GM21390 (cell line): ENCODE measurements around the gene GTPBP2.
"Not testable (repeated sequence)": the region's sequence is repeated elsewhere in the genome, so short reads cannot be mapped to it uniquely, and the experiment has no call there.

Experiments used
- ATAC-seq: cut with Tn5 transposase; IDR thresholded peaks from one replicate; pipeline ENCODE4 v1.9.1; 2021; ENCODE audit not compliant: unreplicated experiment

Gene GTPBP2

GRCh38 chr6:43662948-43663347, 33.9 kb upstream of the GTPBP2 start:
- not testable (repeated sequence) for ATAC-seq

- ATAC-seq = no peak
Measured at GRCh38 chr6:43658161-43658560, 29.1 kb upstream of the GTPBP2 start.

GRCh38 chr6:43657221-43657802, 28.2 kb upstream of the GTPBP2 start:
- ATAC-seq = no peak

- ATAC-seq = not testable (repeated sequence)
Measured at GRCh38 chr6:43652822-43653221, 23.8 kb upstream of the GTPBP2 start.

GRCh38 chr6:43648248-43648647, 19.2 kb upstream of the GTPBP2 start:
- no peak for ATAC-seq

- no peak for ATAC-seq
Measured at GRCh38 chr6:43647613-43648012, 18.5 kb upstream of the GTPBP2 start.

- ATAC-seq = no peak
Measured at GRCh38 chr6:43645613-43645964, 16.5 kb upstream of the GTPBP2 start.

GRCh38 chr6:43644940-43645612, 16.0 kb upstream of the GTPBP2 start, which contains the start of gene RSPH9:
RSPH9 (plus strand) TSS chr6:43645036; CDS start chr6:43645099, 63 bp downstream.
- peak; percentile 55 for ATAC-seq

- ATAC-seq = no peak
Measured at GRCh38 chr6:43639984-43640800, 11.1 kb upstream of the GTPBP2 start.

GRCh38 chr6:43636308-43636659, 7.2 kb upstream of the GTPBP2 start:
- ATAC-seq = peak; percentile 9

GRCh38 chr6:43635387-43636307, 6.6 kb upstream of the GTPBP2 start, which contains the start of gene MAD2L1BP:
MAD2L1BP (plus strand) TSS chr6:43635840; CDS start chr6:43635876, 36 bp downstream.
- peak; percentile 85 for ATAC-seq

- ATAC-seq = no peak
Measured at GRCh38 chr6:43634702-43635303, 5.7 kb upstream of the GTPBP2 start.

- not testable (repeated sequence) for ATAC-seq
Measured at GRCh38 chr6:43633002-43633401, 3.9 kb upstream of the GTPBP2 start.

- ATAC-seq = no peak
Measured at GRCh38 chr6:43630980-43631619, 2.0 kb upstream of the GTPBP2 start.

- ATAC-seq = peak; percentile 64
Measured at GRCh38 chr6:43629505-43630300, 639 bp upstream of the GTPBP2 start.

GRCh38 chr6:43628393-43629103, 516 bp downstream of the GTPBP2 start:
- no peak for ATAC-seq

GRCh38 chr6:43627008-43627825, 1.8 kb downstream of the GTPBP2 start:
- no peak for ATAC-seq
